ENCODE results near the gene ARL8A. TPM values are rescaled to one million over a fixed set of nuclear protein-coding genes. Genes with fewer than 3 reads are reported as not detected.

The ARL8A gene
- total and polyA plus RNA-seq, 10 of the 15 experiments (the other 5 are each of a cell fraction or from before 2014, with no cell fraction given) = 0.34 to 49.2 (median 15.4) TPM

DNA sequence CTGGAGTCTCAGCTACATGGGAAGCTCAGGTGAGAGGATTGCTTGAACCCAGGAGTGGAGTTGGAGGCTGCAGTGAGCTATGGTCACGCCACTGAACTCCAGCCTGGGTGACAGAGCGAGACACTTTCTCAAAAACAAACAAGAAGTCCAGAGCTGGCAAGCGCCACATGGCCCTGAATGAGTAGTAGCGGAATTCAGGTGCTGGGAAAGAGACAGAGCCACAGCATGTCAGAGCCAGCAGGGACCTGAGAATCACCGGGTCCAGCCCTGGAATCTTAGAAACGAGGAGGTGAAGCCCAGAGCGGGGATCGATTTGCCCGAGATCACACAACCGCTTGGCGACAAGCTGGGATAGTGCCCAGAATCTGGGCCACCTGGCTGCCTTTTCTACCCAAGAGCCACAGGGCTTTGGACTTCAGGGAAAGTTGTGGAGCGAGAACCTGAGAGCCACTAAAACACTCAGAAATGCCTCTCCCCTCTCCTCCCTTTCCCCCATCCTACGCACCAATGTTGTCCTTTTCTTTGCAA lies 9.8 kb downstream of the ARL8A start:
- ChIA-PET SMC1A (ENCODE audit: uncharacterized antibody, unreplicated experiment) (interaction anchor here (1.2 to 3.3 kb wide), 8 partner anchors 14 to 134 kb away, joined by 3 to 14 read pairs (median 6); partner anchors contain the start of gene ELF3), RAD21 (ENCODE audit: unreplicated experiment) (interaction anchor here (0.9 to 2.2 kb wide), 8 partner anchors 9 to 239 kb away, joined by 4 to 11 read pairs (median 6); partner anchors contain the start of gene ELF3), CTCF (interaction anchor here (0.6 to 4.2 kb wide), 26 partner anchors 9 to 242 kb away, joined by 3 to 48 read pairs (median 8); partner anchors contain the start of genes ARL8A, ELF3, GPR37L1 and PTPN7), POLR2A (interaction anchor here (0.5 to 0.6 kb wide), 2 partner anchors 180 to 614 kb away, joined by 3 read pairs; no protein-coding TSS in a partner anchor)
- FAIRE-seq (no peak), ATAC-seq (no peak; the same call in 1 of the 3 replicates), DNase-seq (ENCODE audit: low read depth, low spot score) (no peak)
- Histone ChIP-seq H3K4me2 (ENCODE audit: control insufficient read depth, insufficient read depth) (no peak overlapping the region), H2AFZ (ENCODE audit: control insufficient read depth, low read depth, low read length) (no peak overlapping the region), H3K4me3 (no peak overlapping the region), H3K27ac (ENCODE audit: control insufficient read depth, insufficient read depth) (no peak overlapping the region), H3K27me3 (replicated peaks in 1 of 2; ENCODE audit: control insufficient read depth in 2 of 2, insufficient read depth in 2 of 2, low read length in 1 of 2) (no peaks in the 10 kb centered on the region), H4K20me1 (ENCODE audit: control insufficient read depth, insufficient read depth) (no peaks in the 10 kb centered on the region; the same call in none of the 2 replicates), H3K79me2 (ENCODE audit: control insufficient read depth, insufficient read depth, low read length) (no peaks in the 10 kb centered on the region; the same call in 1 of the 2 replicates), H3K9me3 (replicated peaks; ENCODE audit: control insufficient read depth, insufficient read depth, low read length) (no peaks in the 10 kb centered on the region), H3K9ac (ENCODE audit: control insufficient read depth, insufficient read depth, low read length) (no peak overlapping the region), H3K36me3 (ENCODE audit: control insufficient read depth in 2 of 2, insufficient read depth in 2 of 2, low read length in 1 of 2) (peaks cover 7 to 23% of the 10 kb centered on the region in 2 experiments), H3K4me1 (ENCODE audit: control insufficient read depth, insufficient read depth, low read length) (no peaks in the 10 kb centered on the region)
- in situ Hi-C loops (cut with MboI) = no loop called here
- BruUV-seq (replicated peaks) = no TSS peak
- intact Hi-C loops (cut with micrococcal nuclease; ENCODE audit: unreplicated experiment) = loop anchor here (1.0 kb wide), 1 partner anchor 125 kb away; no protein-coding TSS in a partner anchor
- WGBS (ENCODE audit: insufficient coverage, insufficient replicate concordance, low lambda C conversion rate, missing lambda C conversion rate) = 80% methylated on average over 13 of the region's 13 CpGs
- TF ChIP-seq RBBP5 (conservative IDR thresholded peaks at IDR 0.05) (no peak), USF2 (IDR thresholded peaks at IDR 0.05; ENCODE audit: borderline replicate concordance, low read depth, low read length) (no peak), ASH2L (IDR thresholded peaks at IDR 0.05; ENCODE audit: borderline replicate concordance, low read depth) (no peak), STAT3 (IDR thresholded peaks at IDR 0.05; ENCODE audit: low read depth, low read length) (no peak), NKRF (conservative IDR thresholded peaks at IDR 0.05) (no peak), MYB (IDR thresholded peaks at IDR 0.05; ENCODE audit: borderline replicate concordance, low read depth, low read length) (no peak), TCF7 (IDR thresholded peaks at IDR 0.05; ENCODE audit: borderline replicate concordance) (no peak), RB1 (IDR thresholded peaks at IDR 0.05; ENCODE audit: borderline replicate concordance) (no peak), USF1 (IDR thresholded peaks at IDR 0.05; ENCODE audit: borderline replicate concordance, extremely low read length, insufficient read depth, low read depth, low read length) (no peak)

Measured in GM12878 (cell line).